ENCODE results near the gene CDK5RAP3. TPM values are rescaled to one million over a fixed set of nuclear protein-coding genes. Genes with fewer than 3 reads are reported as not detected.
A peak's percentile ranks its signal among the peaks of the same experiment; 100 is the strongest.

Gene CDK5RAP3
- polyA plus RNA-seq, 1 of the 3 experiments (the other 2 are of a cell fraction), result 208 TPM

DNA sequence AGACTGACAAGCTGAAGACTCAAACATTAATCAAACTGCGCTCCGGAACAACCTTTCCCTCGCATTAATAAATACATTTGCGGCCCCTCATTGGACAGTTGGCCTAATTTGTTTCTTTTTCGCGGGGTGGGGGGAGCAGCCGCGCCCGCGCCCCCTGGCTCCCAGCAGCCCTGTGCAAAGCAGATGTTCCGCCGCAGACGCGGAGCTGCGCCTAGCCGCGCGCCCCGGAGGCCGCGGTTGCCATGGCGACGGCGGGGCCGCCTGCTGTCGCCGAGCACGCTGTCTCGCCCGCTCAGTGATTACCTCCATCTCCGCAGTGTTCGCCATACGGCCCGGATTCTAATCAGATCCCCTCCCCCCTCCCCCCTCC is 41.2 kb downstream of the CDK5RAP3 start (continued):
- TF ChIP-seq, protein P1, sequence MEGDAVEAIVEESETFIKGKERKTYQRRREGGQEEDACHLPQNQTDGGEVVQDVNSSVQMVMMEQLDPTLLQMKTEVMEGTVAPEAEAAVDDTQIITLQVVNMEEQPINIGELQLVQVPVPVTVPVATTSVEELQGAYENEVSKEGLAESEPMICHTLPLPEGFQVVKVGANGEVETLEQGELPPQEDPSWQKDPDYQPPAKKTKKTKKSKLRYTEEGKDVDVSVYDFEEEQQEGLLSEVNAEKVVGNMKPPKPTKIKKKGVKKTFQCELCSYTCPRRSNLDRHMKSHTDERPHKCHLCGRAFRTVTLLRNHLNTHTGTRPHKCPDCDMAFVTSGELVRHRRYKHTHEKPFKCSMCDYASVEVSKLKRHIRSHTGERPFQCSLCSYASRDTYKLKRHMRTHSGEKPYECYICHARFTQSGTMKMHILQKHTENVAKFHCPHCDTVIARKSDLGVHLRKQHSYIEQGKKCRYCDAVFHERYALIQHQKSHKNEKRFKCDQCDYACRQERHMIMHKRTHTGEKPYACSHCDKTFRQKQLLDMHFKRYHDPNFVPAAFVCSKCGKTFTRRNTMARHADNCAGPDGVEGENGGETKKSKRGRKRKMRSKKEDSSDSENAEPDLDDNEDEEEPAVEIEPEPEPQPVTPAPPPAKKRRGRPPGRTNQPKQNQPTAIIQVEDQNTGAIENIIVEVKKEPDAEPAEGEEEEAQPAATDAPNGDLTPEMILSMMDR (IDR thresholded peaks at IDR 0.05), result no peak; the same call in 1 of the 2 replicates
- TF ChIP-seq, protein P2, sequence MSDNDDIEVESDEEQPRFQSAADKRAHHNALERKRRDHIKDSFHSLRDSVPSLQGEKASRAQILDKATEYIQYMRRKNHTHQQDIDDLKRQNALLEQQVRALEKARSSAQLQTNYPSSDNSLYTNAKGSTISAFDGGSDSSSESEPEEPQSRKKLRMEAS (IDR thresholded peaks at IDR 0.05; ENCODE audit: low read depth), result peak; percentile 56; the same call in 1 of the 2 replicates
- TF ChIP-seq GABPA (IDR thresholded peaks at IDR 0.05; ENCODE audit: low read depth) (no peak), RAD21 (IDR thresholded peaks at IDR 0.05; ENCODE audit: low read length) (no peak), EZH2phosphoT487 (IDR thresholded peaks at IDR 0.05; ENCODE audit: borderline replicate concordance, low read depth) (no peak)
- TF ChIP-seq, protein P3, sequence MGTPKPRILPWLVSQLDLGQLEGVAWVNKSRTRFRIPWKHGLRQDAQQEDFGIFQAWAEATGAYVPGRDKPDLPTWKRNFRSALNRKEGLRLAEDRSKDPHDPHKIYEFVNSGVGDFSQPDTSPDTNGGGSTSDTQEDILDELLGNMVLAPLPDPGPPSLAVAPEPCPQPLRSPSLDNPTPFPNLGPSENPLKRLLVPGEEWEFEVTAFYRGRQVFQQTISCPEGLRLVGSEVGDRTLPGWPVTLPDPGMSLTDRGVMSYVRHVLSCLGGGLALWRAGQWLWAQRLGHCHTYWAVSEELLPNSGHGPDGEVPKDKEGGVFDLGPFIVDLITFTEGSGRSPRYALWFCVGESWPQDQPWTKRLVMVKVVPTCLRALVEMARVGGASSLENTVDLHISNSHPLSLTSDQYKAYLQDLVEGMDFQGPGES (IDR thresholded peaks at IDR 0.05; ENCODE audit: low read depth, low read length), result no peak

DNA sequence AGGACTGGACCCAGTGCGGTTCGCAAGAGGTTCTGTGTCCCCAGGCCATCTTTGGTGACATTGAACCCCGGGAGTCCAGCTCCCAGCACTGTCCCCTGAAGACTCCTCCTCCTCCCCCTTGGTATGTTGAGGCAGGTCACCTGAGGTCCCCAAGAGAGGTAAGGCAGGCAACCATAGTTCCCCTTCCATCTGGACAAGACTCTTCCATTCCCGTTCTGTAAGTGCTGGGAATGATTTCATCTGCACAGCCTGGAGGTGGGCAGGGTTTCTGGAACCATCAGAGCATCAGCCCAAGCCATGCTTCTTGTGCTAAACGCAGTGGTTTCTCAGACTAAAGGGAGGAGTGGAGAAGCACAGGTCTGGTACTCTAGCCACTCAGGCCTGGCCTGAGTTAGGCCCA is 41.7 kb downstream of the CDK5RAP3 start:
- Histone ChIP-seq H3K9ac (no peak overlapping the region), H3K4me1 (ENCODE audit: control insufficient read depth in 1 of 2, insufficient read depth in 2 of 2, low read depth in 1 of 2, low read length in 1 of 2) (peaks cover 19 to 55% of the 10 kb centered on the region in 2 experiments), H3K9me2 (no peaks in the 10 kb centered on the region), H3K79me2 (ENCODE audit: insufficient read depth) (no peaks in the 10 kb centered on the region), H4K20me1 (ENCODE audit: insufficient read depth) (no peaks in the 10 kb centered on the region), H3K27me3 (ENCODE audit: insufficient read depth) (no peaks in the 10 kb centered on the region), H3K36me3 (replicated peaks in 1 of 2; ENCODE audit: control insufficient read depth in 1 of 2, insufficient read depth in 2 of 2, low read length in 1 of 2) (no peaks in the 10 kb centered on the region), H3K4me3 (ENCODE audit: low read depth in 2 of 2, low read length in 1 of 2) (no peak overlapping the region), H3K27ac (ENCODE audit: low read depth in 2 of 2, low read length in 1 of 2) (peak overlapping the region in 1 of 2 experiments; percentile 100; a peak in 3 of 4 replicates), H3K4me2 (no peak overlapping the region), H3F3A (replicated peaks; ENCODE audit: insufficient read depth) (peaks cover 2% of the 10 kb centered on the region), H2AFZ (ENCODE audit: low read depth) (no peak overlapping the region; the same call in 1 of the 2 replicates), H3K9me3 (no peaks in the 10 kb centered on the region)
- POLR2A ChIA-PET, result interaction anchor here (0.8 to 10.5 kb wide), 12 partner anchors 11 to 88 kb away, joined by 3 to 223 read pairs (median 6); partner anchors contain the start of gene CDK5RAP3
- 69% methylated on average over 3 of the region's 5 CpGs for WGBS (ENCODE audit: low lambda C conversion rate)
- DNase-seq, result no peak
- TF ChIP-seq, protein P4, sequence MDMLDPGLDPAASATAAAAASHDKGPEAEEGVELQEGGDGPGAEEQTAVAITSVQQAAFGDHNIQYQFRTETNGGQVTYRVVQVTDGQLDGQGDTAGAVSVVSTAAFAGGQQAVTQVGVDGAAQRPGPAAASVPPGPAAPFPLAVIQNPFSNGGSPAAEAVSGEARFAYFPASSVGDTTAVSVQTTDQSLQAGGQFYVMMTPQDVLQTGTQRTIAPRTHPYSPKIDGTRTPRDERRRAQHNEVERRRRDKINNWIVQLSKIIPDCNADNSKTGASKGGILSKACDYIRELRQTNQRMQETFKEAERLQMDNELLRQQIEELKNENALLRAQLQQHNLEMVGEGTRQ (IDR thresholded peaks at IDR 0.05; ENCODE audit: borderline replicate concordance, low read depth, low read length), result no peak
- 0 out of 2 replicates have a peak, but pooled peaks have one; percentile 11 for TF ChIP-seq FOXJ3 (CRISPR knock-in tag; IDR thresholded peaks at IDR 0.05)
- TF ChIP-seq, protein P1 (IDR thresholded peaks at IDR 0.05), result no peak
- no peak for TF ChIP-seq GATA2 (CRISPR knock-in tag; IDR thresholded peaks at IDR 0.05)
- TF ChIP-seq, protein P5, sequence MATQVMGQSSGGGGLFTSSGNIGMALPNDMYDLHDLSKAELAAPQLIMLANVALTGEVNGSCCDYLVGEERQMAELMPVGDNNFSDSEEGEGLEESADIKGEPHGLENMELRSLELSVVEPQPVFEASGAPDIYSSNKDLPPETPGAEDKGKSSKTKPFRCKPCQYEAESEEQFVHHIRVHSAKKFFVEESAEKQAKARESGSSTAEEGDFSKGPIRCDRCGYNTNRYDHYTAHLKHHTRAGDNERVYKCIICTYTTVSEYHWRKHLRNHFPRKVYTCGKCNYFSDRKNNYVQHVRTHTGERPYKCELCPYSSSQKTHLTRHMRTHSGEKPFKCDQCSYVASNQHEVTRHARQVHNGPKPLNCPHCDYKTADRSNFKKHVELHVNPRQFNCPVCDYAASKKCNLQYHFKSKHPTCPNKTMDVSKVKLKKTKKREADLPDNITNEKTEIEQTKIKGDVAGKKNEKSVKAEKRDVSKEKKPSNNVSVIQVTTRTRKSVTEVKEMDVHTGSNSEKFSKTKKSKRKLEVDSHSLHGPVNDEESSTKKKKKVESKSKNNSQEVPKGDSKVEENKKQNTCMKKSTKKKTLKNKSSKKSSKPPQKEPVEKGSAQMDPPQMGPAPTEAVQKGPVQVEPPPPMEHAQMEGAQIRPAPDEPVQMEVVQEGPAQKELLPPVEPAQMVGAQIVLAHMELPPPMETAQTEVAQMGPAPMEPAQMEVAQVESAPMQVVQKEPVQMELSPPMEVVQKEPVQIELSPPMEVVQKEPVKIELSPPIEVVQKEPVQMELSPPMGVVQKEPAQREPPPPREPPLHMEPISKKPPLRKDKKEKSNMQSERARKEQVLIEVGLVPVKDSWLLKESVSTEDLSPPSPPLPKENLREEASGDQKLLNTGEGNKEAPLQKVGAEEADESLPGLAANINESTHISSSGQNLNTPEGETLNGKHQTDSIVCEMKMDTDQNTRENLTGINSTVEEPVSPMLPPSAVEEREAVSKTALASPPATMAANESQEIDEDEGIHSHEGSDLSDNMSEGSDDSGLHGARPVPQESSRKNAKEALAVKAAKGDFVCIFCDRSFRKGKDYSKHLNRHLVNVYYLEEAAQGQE (IDR thresholded peaks at IDR 0.05; ENCODE audit: low read depth, low read length), result no peak
- TF ChIP-seq GABPA (IDR thresholded peaks at IDR 0.05; ENCODE audit: low read depth), result no peak
- TF ChIP-seq RAD21 (IDR thresholded peaks at IDR 0.05; ENCODE audit: low read length), result no peak
- CTCF ChIA-PET, result interaction anchor here (1.1 to 31.3 kb wide), 4 partner anchors 14 to 62 kb away, joined by 5 to 1752 read pairs (median 848); partner anchors contain the start of genes CDK5RAP3, NFE2L1, PNPO and PRR15L

All from SK-N-SH (cell line).